Femur (tissue), 1 donor: ENCODE measurements around the gene ABLIM2.
"Not testable (repeated sequence)": the region's sequence is repeated elsewhere in the genome, so short reads cannot be mapped to it uniquely, and the experiment has no call there.

Experiments used
- DNase-seq: peaks from one replicate; pipeline ENCODE4 v3.0.0-alpha.2; 2017

ABLIM2 gene

GRCh38 chr4:8156617-8157016 lies 2.0 kb downstream of the ABLIM2 start:
- DNase-seq: no peak

- no peak for DNase-seq
These were observed 2.8 kb downstream of the ABLIM2 start for GRCh38 chr4:8155660-8156421.

GRCh38 chr4:8155048-8155447 lies 3.6 kb downstream of the ABLIM2 start:
- no peak for DNase-seq

GRCh38 chr4:8153441-8153840 lies 5.2 kb downstream of the ABLIM2 start:
- no peak for DNase-seq

GRCh38 chr4:8152865-8153257 lies 5.8 kb downstream of the ABLIM2 start:
- no peak for DNase-seq

- no peak for DNase-seq
These were observed 6.3 kb downstream of the ABLIM2 start for GRCh38 chr4:8152090-8152864.

GRCh38 chr4:8151165-8151650 lies 7.4 kb downstream of the ABLIM2 start:
- DNase-seq: no peak

GRCh38 chr4:8150152-8151090 lies 8.2 kb downstream of the ABLIM2 start:
- DNase-seq: no peak

- DNase-seq: no peak
These were observed 8.9 kb downstream of the ABLIM2 start for GRCh38 chr4:8149664-8150063.

GRCh38 chr4:8148785-8149435 lies 9.7 kb downstream of the ABLIM2 start:
- no peak for DNase-seq

GRCh38 chr4:8148159-8148558 lies 10.5 kb downstream of the ABLIM2 start:
- DNase-seq: no peak

GRCh38 chr4:8147231-8147970 lies 11.2 kb downstream of the ABLIM2 start:
- DNase-seq: no peak

- no peak for DNase-seq
These were observed 12.5 kb downstream of the ABLIM2 start for GRCh38 chr4:8146157-8146556.

- no peak for DNase-seq
These were observed 14.3 kb downstream of the ABLIM2 start for GRCh38 chr4:8144359-8144758.

GRCh38 chr4:8143392-8144140 lies 15.0 kb downstream of the ABLIM2 start:
- no peak for DNase-seq

- no peak for DNase-seq
These were observed 16.1 kb downstream of the ABLIM2 start for GRCh38 chr4:8142556-8142955.

- DNase-seq: no peak
These were observed 16.7 kb downstream of the ABLIM2 start for GRCh38 chr4:8141935-8142334.

GRCh38 chr4:8140915-8141314 lies 17.7 kb downstream of the ABLIM2 start:
- DNase-seq: no peak

- not testable (repeated sequence) for DNase-seq
These were observed 18.9 kb downstream of the ABLIM2 start for GRCh38 chr4:8139726-8140125.

GRCh38 chr4:8136972-8137710 lies 21.5 kb downstream of the ABLIM2 start:
- no peak for DNase-seq
